GM23338 (cell line): Measurements from ENCODE around the gene MAPK8IP2.

ENCODE experiments used
- CREB1 ChIP-seq: fragments of 250-450 bp; sonication (Bioruptor Pico); IDR thresholded peaks from 2 replicates; pipeline ENCODE4 v1.5.0; 2020; ENCODE audit warnings: low read depth, mild to moderate bottlenecking, moderate library complexity
- CTCF ChIP-seq, 2 experiments: fragments of 200-600 bp in 1 of 2; sonication (generic) in 1 of 2; conservative IDR thresholded peaks; 2 replicates each; pipeline versions ENCODE4 v1.5.1 to v1.6.1; 2016 to 2017; ENCODE audit warnings: antibody characterized with exemption in 2 of 2, low read depth in 2 of 2, mild to moderate bottlenecking in 2 of 2, moderate library complexity in 1 of 2
- ETS1 ChIP-seq: IDR thresholded peaks from 2 replicates; pipeline ENCODE4 v1.6.1; 2016; ENCODE audit warnings: antibody characterized with exemption
- EZH2 ChIP-seq: fragments of 200-600 bp; sonication (generic); IDR thresholded peaks from one replicate; pipeline ENCODE4 v1.8.0; 2017; ENCODE audit warnings: antibody characterized with exemption, mild to moderate bottlenecking, low read depth; ENCODE audit not compliant: unreplicated experiment
- EZH2phosphoT487 ChIP-seq: fragments of 200-600 bp; sonication (generic); IDR thresholded peaks from one replicate; pipeline ENCODE4 v1.8.1; 2018; ENCODE audit warnings: antibody characterized with exemption; ENCODE audit not compliant: unreplicated experiment
- JUNB ChIP-seq: IDR thresholded peaks from one replicate; pipeline ENCODE4 v1.6.1; 2016; ENCODE audit warnings: antibody characterized with exemption; ENCODE audit not compliant: unreplicated experiment
- NANOG ChIP-seq: IDR thresholded peaks from 2 replicates; pipeline ENCODE4 v1.6.1; 2016; ENCODE audit warnings: antibody characterized with exemption, borderline replicate concordance
- POLR2AphosphoS5 ChIP-seq: IDR thresholded peaks from 2 replicates; pipeline ENCODE4 v1.6.1; 2016; ENCODE audit warnings: antibody characterized with exemption, low read depth
- REST ChIP-seq: IDR thresholded peaks from one replicate; pipeline ENCODE4 v1.6.1; 2018; ENCODE audit warnings: antibody characterized with exemption; ENCODE audit not compliant: unreplicated experiment
- ZNF114 ChIP-seq: fragments of 250-450 bp; sonication (Bioruptor Pico); IDR thresholded peaks from 2 replicates; pipeline ENCODE4 v1.5.0; 2020; ENCODE audit warnings: mild to moderate bottlenecking, moderate library complexity
- ZNF331 ChIP-seq: fragments of 250-450 bp; sonication (Bioruptor Pico); IDR thresholded peaks from 2 replicates; pipeline ENCODE4 v1.5.0; 2020; ENCODE audit warnings: low read depth, mild to moderate bottlenecking, moderate library complexity
- ZNF462 ChIP-seq: fragments of 250-450 bp; sonication (Bioruptor Pico); IDR thresholded peaks from 2 replicates; pipeline ENCODE4 v1.5.0; 2020; ENCODE audit warnings: mild to moderate bottlenecking, moderate library complexity

GRCh38 chr22:50569896-50570535 lies 30.6 kb upstream of the MAPK8IP2 start:
- TF ChIP-seq ETS1: no peak
- no peak for TF ChIP-seq CTCF (conservative IDR thresholded peaks at IDR 0.05; ENCODE audit: low read depth in 2 of 2)
- TF ChIP-seq REST: no peak
- no peak for TF ChIP-seq EZH2
- no peak for TF ChIP-seq NANOG
- TF ChIP-seq EZH2phosphoT487: no peak
- TF ChIP-seq POLR2AphosphoS5: no peak
- TF ChIP-seq CREB1 (CRISPR knock-in tag): no peak
- TF ChIP-seq ZNF114 (CRISPR knock-in tag): no peak
- no peak for TF ChIP-seq ZNF462
- no peak for TF ChIP-seq JUNB
- TF ChIP-seq ZNF331 (CRISPR knock-in tag): no peak
